Trophoblast cell (in vitro differentiated cells and primary cell): Measurements from ENCODE around the gene TBL1XR1.

ENCODE experiments used
- DNase-seq, 2 donors: peaks; one replicate each; pipeline ENCODE4 v3.0.0-alpha.2; 2016
- H2AFZ ChIP-seq: 2 replicates; pipeline ENCODE4 v1.6.1; 2013; ENCODE audit warnings: low read length, moderate library complexity, mild to moderate bottlenecking; ENCODE audit not compliant: insufficient read depth, poor library complexity
- H2AK5ac ChIP-seq: 2 replicates; pipeline ENCODE4 v1.6.1; 2013; ENCODE audit warnings: mild to moderate bottlenecking, low read length
- H2BK120ac ChIP-seq: 2 replicates; pipeline ENCODE4 v1.6.1; 2013; ENCODE audit warnings: low read length, mild to moderate bottlenecking, moderate library complexity; ENCODE audit not compliant: insufficient read depth, poor library complexity
- H2BK12ac ChIP-seq: 2 replicates; pipeline ENCODE4 v1.6.1; 2013; ENCODE audit warnings: mild to moderate bottlenecking, low read length, moderate library complexity
- H2BK5ac ChIP-seq: 2 replicates; pipeline ENCODE4 v1.6.1; 2013; ENCODE audit warnings: low read length, low read depth, moderate library complexity, mild to moderate bottlenecking; ENCODE audit not compliant: poor library complexity
- H3K14ac ChIP-seq: 2 replicates; pipeline ENCODE4 v1.6.1; 2013; ENCODE audit warnings: mild to moderate bottlenecking, low read length
- H3K18ac ChIP-seq: 2 replicates; pipeline ENCODE4 v1.6.1; 2013; ENCODE audit warnings: mild to moderate bottlenecking, low read length
- H3K23ac ChIP-seq: 2 replicates; pipeline ENCODE4 v1.6.1; 2013; ENCODE audit warnings: low read length
- H3K27ac ChIP-seq: 2 replicates; pipeline ENCODE4 v1.5.1; 2013; ENCODE audit warnings: low read depth, mild to moderate bottlenecking, inconsistent platforms, low read length, moderate library complexity
- H3K27me3 ChIP-seq: 2 replicates; pipeline ENCODE4 v1.6.1; 2013; ENCODE audit warnings: inconsistent platforms, mild to moderate bottlenecking, low read length, moderate library complexity; ENCODE audit not compliant: insufficient read depth
- H3K36me3 ChIP-seq, 2 experiments: 1 replicate in 1 of 2; 2 replicates in 1 of 2; pipeline ENCODE4 v1.6.1; 2013; ENCODE audit warnings: low read length in 2 of 2, mild to moderate bottlenecking in 2 of 2, moderate library complexity in 1 of 2; ENCODE audit not compliant: insufficient read depth in 2 of 2, control insufficient read depth in 1 of 2
- H3K4ac ChIP-seq: 2 replicates; pipeline ENCODE4 v1.6.1; 2013; ENCODE audit warnings: low read depth, mild to moderate bottlenecking, low read length, moderate library complexity
- H3K4me1 ChIP-seq, 2 experiments: 1 replicate in 1 of 2; 2 replicates in 1 of 2; pipeline ENCODE4 v1.6.1; 2013; ENCODE audit warnings: low read length in 2 of 2, mild to moderate bottlenecking in 2 of 2, moderate library complexity in 1 of 2; ENCODE audit not compliant: insufficient read depth in 2 of 2, control insufficient read depth in 1 of 2
- H3K4me2 ChIP-seq: 2 replicates; pipeline ENCODE4 v1.6.1; 2013; ENCODE audit warnings: inconsistent platforms, mild to moderate bottlenecking, low read length, moderate library complexity
- H3K4me3 ChIP-seq: 2 replicates; pipeline ENCODE4 v1.5.1; 2013; ENCODE audit warnings: mild to moderate bottlenecking, low read depth, low read length, inconsistent platforms
- H3K79me1 ChIP-seq: one replicate; pipeline ENCODE4 v1.6.1; 2013; ENCODE audit warnings: low read length
- H3K79me2 ChIP-seq: 2 replicates; pipeline ENCODE4 v1.6.1; 2013; ENCODE audit warnings: low read length, mild to moderate bottlenecking; ENCODE audit not compliant: control insufficient read depth, insufficient read depth, poor library complexity
- H3K9ac ChIP-seq: 2 replicates; pipeline ENCODE4 v1.6.1; 2013; ENCODE audit warnings: mild to moderate bottlenecking, low read length
- H3K9me3 ChIP-seq: 2 replicates; pipeline ENCODE4 v1.6.1; 2013; ENCODE audit warnings: low read depth, mild to moderate bottlenecking, control low read depth, inconsistent platforms, low read length; ENCODE audit not compliant: insufficient read depth
- H4K12ac ChIP-seq: 2 replicates; pipeline ENCODE4 v1.6.1; 2013; ENCODE audit warnings: low read depth, mild to moderate bottlenecking, low read length, moderate library complexity
- H4K8ac ChIP-seq: 2 replicates; pipeline ENCODE4 v1.6.1; 2013; ENCODE audit warnings: low read depth, mild to moderate bottlenecking, low read length, moderate library complexity
- H4K91ac ChIP-seq: one replicate; pipeline ENCODE4 v1.6.1; 2013; ENCODE audit warnings: low read depth, mild to moderate bottlenecking, low read length, moderate library complexity
- WGBS: extraction: QIAGEN DNeasy Blood & Tissue Kit; methylation state at CpG from one replicate; pipeline ENCODE4 v1.1.7; 2013; ENCODE audit warnings: missing lambda C conversion rate; ENCODE audit not compliant: insufficient read length, insufficient coverage; ENCODE audit errors: extremely low coverage; 5-methylcytosine and 5-hydroxymethylcytosine counted together

Gene TBL1XR1

GRCh38 chr3:177026505-177027277, 170.6 kb downstream of the TBL1XR1 start:
- Histone ChIP-seq H3K27me3 (no peaks in the 10 kb centered on the region), H2AFZ (no peak overlapping the region)

GRCh38 chr3:177015881-177016280, 181.4 kb downstream of the TBL1XR1 start:
- no peak overlapping the region for H2AFZ ChIP-seq
- no peak overlapping the region for H2BK5ac ChIP-seq

More at GRCh38 chr3:177026505-177027277, 170.6 kb downstream of the TBL1XR1 start:
- H3K23ac ChIP-seq, result no peak overlapping the region
- no peaks in the 10 kb centered on the region for H3K9me3 ChIP-seq
- WGBS, result no CpG with 5 or more reads among the region's 3 CpGs
- H3K4me3 ChIP-seq, result no peak overlapping the region
- H4K91ac ChIP-seq, result no peak overlapping the region
- H3K4me2 ChIP-seq, result no peak overlapping the region
- H2BK12ac ChIP-seq, result no peak overlapping the region
- H3K27ac ChIP-seq, result no peak overlapping the region
- H3K36me3 ChIP-seq, result peaks cover 11% of the 10 kb centered on the region in 2 experiments
- H3K79me1 ChIP-seq, result no peaks in the 10 kb centered on the region
- H2BK120ac ChIP-seq, result no peak overlapping the region
- H2AK5ac ChIP-seq, result no peak overlapping the region
- H3K9ac ChIP-seq, result no peak overlapping the region
- H3K18ac ChIP-seq, result no peak overlapping the region
- no peaks in the 10 kb centered on the region for H3K79me2 ChIP-seq
- H3K4me1 ChIP-seq, result no peaks in the 10 kb centered on the region
- H3K14ac ChIP-seq, result no peak overlapping the region
- no peak overlapping the region for H4K8ac ChIP-seq
- DNase-seq, result no peak
- H3K4ac ChIP-seq, result no peak overlapping the region
- no peak overlapping the region for H4K12ac ChIP-seq
- H2BK5ac ChIP-seq, result no peak overlapping the region

GRCh38 chr3:177013681-177014280, 183.5 kb downstream of the TBL1XR1 start:
- no peak overlapping the region for H2AFZ ChIP-seq
- no peak overlapping the region for H2AK5ac ChIP-seq
- peak; percentile 77 to 86 for DNase-seq
- H3K23ac ChIP-seq, result no peak overlapping the region
- H3K14ac ChIP-seq, result no peak overlapping the region
- H2BK120ac ChIP-seq, result no peak overlapping the region
- H3K4ac ChIP-seq, result no peak overlapping the region
- no CpG with 5 or more reads among the region's 8 CpGs for WGBS
- H3K27me3 ChIP-seq, result no peaks in the 10 kb centered on the region
- no peak overlapping the region for H4K8ac ChIP-seq
- no peak overlapping the region for H4K91ac ChIP-seq
- no peak overlapping the region for H3K27ac ChIP-seq
- peaks cover 4 to 5% of the 10 kb centered on the region in 2 experiments for H3K36me3 ChIP-seq
- H3K18ac ChIP-seq, result no peak overlapping the region
- no peak overlapping the region for H2BK5ac ChIP-seq
- no peak overlapping the region for H3K4me3 ChIP-seq
- no peak overlapping the region for H2BK12ac ChIP-seq
- no peak overlapping the region for H4K12ac ChIP-seq
- H3K79me2 ChIP-seq, result no peaks in the 10 kb centered on the region
- no peaks in the 10 kb centered on the region for H3K9me3 ChIP-seq
- H3K9ac ChIP-seq, result no peak overlapping the region
- no peaks in the 10 kb centered on the region for H3K4me1 ChIP-seq
- H3K4me2 ChIP-seq, result no peak overlapping the region
- H3K79me1 ChIP-seq, result no peaks in the 10 kb centered on the region

More at GRCh38 chr3:177015881-177016280, 181.4 kb downstream of the TBL1XR1 start:
- Histone ChIP-seq H3K14ac (no peak overlapping the region), H2BK120ac (no peak overlapping the region), H3K4me2 (no peak overlapping the region), H3K27ac (no peak overlapping the region), H3K9ac (no peak overlapping the region), H4K91ac (no peak overlapping the region), H2AK5ac (no peak overlapping the region), H2BK12ac (no peak overlapping the region), H3K36me3 (peaks cover 4 to 5% of the 10 kb centered on the region in 2 experiments), H3K4ac (no peak overlapping the region), H4K8ac (no peak overlapping the region), H3K9me3 (no peaks in the 10 kb centered on the region), H3K27me3 (no peaks in the 10 kb centered on the region), H4K12ac (no peak overlapping the region), H3K79me2 (no peaks in the 10 kb centered on the region), H3K79me1 (no peaks in the 10 kb centered on the region), H3K4me1 (no peaks in the 10 kb centered on the region), H3K18ac (no peak overlapping the region), H3K23ac (no peak overlapping the region), H3K4me3 (no peak overlapping the region)
- peak in 1 of 2 donors; percentile 47 for DNase-seq
- WGBS, result no CpG with 5 or more reads among the region's 6 CpGs

DNA sequence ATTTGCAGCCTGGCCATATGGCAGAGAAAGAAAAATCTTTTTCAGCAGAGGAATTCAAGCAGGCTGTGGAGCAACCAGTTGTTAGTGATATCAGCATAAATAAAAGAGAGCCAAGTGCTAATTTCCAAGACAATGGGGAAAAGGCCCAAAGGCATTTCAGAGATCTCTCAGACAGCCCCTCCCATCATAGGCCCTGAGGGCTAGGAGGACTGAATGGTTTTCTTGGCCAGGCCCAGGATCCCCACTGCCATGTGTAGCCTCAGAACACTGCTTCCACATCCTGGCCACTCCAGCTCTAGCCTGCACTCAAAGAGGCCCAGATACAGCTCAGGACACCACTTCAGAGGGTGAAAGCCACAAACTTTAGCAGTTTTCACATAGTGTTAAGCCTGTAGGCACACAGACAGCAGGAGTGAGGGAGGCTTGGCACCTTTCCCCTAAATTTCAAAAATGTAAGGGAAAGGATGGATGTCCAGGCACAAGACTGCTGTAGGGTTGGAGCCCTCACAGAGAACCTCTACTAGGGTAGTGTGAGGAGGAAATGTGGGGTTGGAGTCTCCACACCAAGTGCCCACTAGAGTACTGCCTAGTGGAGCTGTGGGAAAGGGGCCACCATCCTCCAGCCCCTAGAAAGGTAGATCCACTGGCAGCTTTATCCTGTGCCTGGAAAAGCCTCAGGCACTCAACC, 191.4 kb downstream of the TBL1XR1 start:
- H3K23ac ChIP-seq, result no peak overlapping the region
- H3K79me2 ChIP-seq, result no peaks in the 10 kb centered on the region
- H3K27me3 ChIP-seq, result no peaks in the 10 kb centered on the region
- H2BK5ac ChIP-seq, result no peak overlapping the region
- no peak for DNase-seq
- H3K18ac ChIP-seq, result no peak overlapping the region
- H2AK5ac ChIP-seq, result no peak overlapping the region
- peaks cover 2% of the 10 kb centered on the region in 2 experiments for H3K36me3 ChIP-seq
- no peak overlapping the region for H3K27ac ChIP-seq
- H3K9ac ChIP-seq, result no peak overlapping the region
- H2BK12ac ChIP-seq, result no peak overlapping the region
- H2AFZ ChIP-seq, result no peak overlapping the region
- H4K12ac ChIP-seq, result no peak overlapping the region
- peaks cover 7% of the 10 kb centered on the region for H3K9me3 ChIP-seq
- no peak overlapping the region for H3K4ac ChIP-seq
- H2BK120ac ChIP-seq, result no peak overlapping the region
- no peak overlapping the region for H4K91ac ChIP-seq
- no peak overlapping the region for H4K8ac ChIP-seq
- H3K4me1 ChIP-seq, result no peaks in the 10 kb centered on the region
- H3K4me2 ChIP-seq, result no peak overlapping the region
- no peak overlapping the region for H3K4me3 ChIP-seq
- no peak overlapping the region for H3K14ac ChIP-seq
- no peaks in the 10 kb centered on the region for H3K79me1 ChIP-seq
